Liver (tissue), 9 donors: ENCODE measurements around the gene GOLGA5. TPM values are rescaled to one million over a fixed set of nuclear protein-coding genes. Genes with fewer than 3 reads are reported as not detected.

ENCODE experiments used
- DNase-seq: peaks from one replicate; pipeline ENCODE4 v3.0.0-alpha.2; 2017; ENCODE audit warnings: low spot score
- H3K27ac ChIP-seq, 2 donors: one replicate each; pipeline ENCODE4 v1.7.0; 2013; ENCODE audit warnings: inconsistent platforms in 2 of 2, low read length in 2 of 2, control low read depth in 1 of 2, low read depth in 1 of 2, mild to moderate bottlenecking in 1 of 2
- H3K27me3 ChIP-seq, 4 donors: one replicate each; pipeline versions ENCODE4 v1.6.1 to v1.7.0; 2013; ENCODE audit warnings: low read length in 3 of 4, inconsistent platforms in 1 of 4, mild to moderate bottlenecking in 1 of 4, moderate library complexity in 1 of 4; ENCODE audit not compliant: control insufficient read depth in 4 of 4, insufficient read depth in 4 of 4
- H3K36me3 ChIP-seq, 4 donors: one replicate each; pipeline versions ENCODE4 v1.6.1 to v1.7.0; 2013; ENCODE audit warnings: low read length in 3 of 4, mild to moderate bottlenecking in 3 of 4, low read depth in 1 of 4, moderate library complexity in 1 of 4; ENCODE audit not compliant: control insufficient read depth in 4 of 4, insufficient read depth in 3 of 4
- H3K4me1 ChIP-seq, 4 donors: one replicate each; pipeline versions ENCODE4 v1.6.1 to v1.7.0; 2013; ENCODE audit warnings: low read length in 3 of 4, mild to moderate bottlenecking in 3 of 4, moderate library complexity in 1 of 4; ENCODE audit not compliant: control insufficient read depth in 4 of 4, insufficient read depth in 4 of 4
- H3K4me3 ChIP-seq, 3 donors: one replicate each; pipeline versions ENCODE4 v1.6.1 to v1.7.0; 2013; ENCODE audit warnings: low read length in 3 of 3, control low read depth in 1 of 3, low read depth in 1 of 3, mild to moderate bottlenecking in 1 of 3
- H3K9ac ChIP-seq, 2 donors: one replicate each; pipeline ENCODE4 v1.7.0; 2013; ENCODE audit warnings: low read length in 2 of 2, mild to moderate bottlenecking in 2 of 2, moderate library complexity in 2 of 2, control low read depth in 1 of 2, low read depth in 1 of 2
- H3K9me3 ChIP-seq, 4 donors: one replicate each; pipeline versions ENCODE4 v1.6.1 to v1.7.0; 2013; ENCODE audit warnings: low read length in 3 of 4; ENCODE audit not compliant: control insufficient read depth in 4 of 4
- GABPA ChIP-seq, 2 donors: IDR thresholded peaks in 1 of 2; conservative IDR thresholded peaks in 1 of 2; 2 replicates each; pipeline ENCODE4 v1.6.1; 2016; ENCODE audit warnings: antibody characterized with exemption in 2 of 2, mild to moderate bottlenecking in 1 of 2, moderate library complexity in 1 of 2
- HNF4G ChIP-seq: IDR thresholded peaks from 2 replicates; pipeline ENCODE4 v1.6.1; 2016; ENCODE audit warnings: antibody characterized with exemption
- JUND ChIP-seq, 2 donors: IDR thresholded peaks; 2 replicates each; pipeline ENCODE4 v1.6.1; 2016; ENCODE audit warnings: antibody characterized with exemption in 2 of 2
- RXRA ChIP-seq, 2 donors: IDR thresholded peaks; 2 replicates each; pipeline ENCODE4 v1.6.1; 2017 to 2018; ENCODE audit warnings: antibody characterized with exemption in 2 of 2, mild to moderate bottlenecking in 1 of 2
- TAF1 ChIP-seq: conservative IDR thresholded peaks from 2 replicates; pipeline ENCODE4 v1.6.1; 2016; ENCODE audit warnings: antibody characterized with exemption, mild to moderate bottlenecking
- YY1 ChIP-seq: IDR thresholded peaks from 2 replicates; pipeline ENCODE4 v1.6.1; 2016; ENCODE audit warnings: antibody characterized with exemption, mild to moderate bottlenecking
- polyA plus RNA-seq, 2 donors: library from polyadenylated mRNA; stranded (reverse) in 1 of 2; unstranded in 1 of 2; fragments of 200-250 nt in 1 of 2; fragments of >200 nt in 1 of 2; fragmentation: Nextera tagmentation in 1 of 2; extraction: Ambion mirVana in 1 of 2; gene quantifications; one replicate each; pipeline versions ENCODE4 v1.2.1 to v1.2.3, GENCODE V29; 2013 to 2015
- total RNA-seq, 2 donors: library from RNA; depleted of rRNA; stranded (reverse); fragments of >200 nt; gene quantifications; one replicate each; pipeline ENCODE4 v1.2.3, GENCODE V29; 2014
- TF ChIP-seq, protein P1 (sequence below): fragments of 150-350 bp; IDR thresholded peaks from 2 replicates; pipeline ENCODE4 v1.5.1; 2017; ENCODE audit warnings: improper control_type of control experiment, low read depth, low read length; ENCODE audit not compliant: missing input control
- TF ChIP-seq, protein P2 (sequence below): IDR thresholded peaks from 2 replicates; pipeline ENCODE4 v1.6.1; 2016; ENCODE audit warnings: antibody characterized with exemption
- TF ChIP-seq, protein P3 (sequence below): IDR thresholded peaks from 2 replicates; pipeline ENCODE4 v1.6.1; 2016; ENCODE audit warnings: antibody characterized with exemption
- donor health status: healthy.
- donor health status: healthy.
- donor health status: healthy.
- donor health status: healthy.
- donor health status: healthy.

GOLGA5 gene
- total and polyA plus RNA-seq, 4 donors, result 19.2 to 39.9 (median 28.2) TPM

DNA sequence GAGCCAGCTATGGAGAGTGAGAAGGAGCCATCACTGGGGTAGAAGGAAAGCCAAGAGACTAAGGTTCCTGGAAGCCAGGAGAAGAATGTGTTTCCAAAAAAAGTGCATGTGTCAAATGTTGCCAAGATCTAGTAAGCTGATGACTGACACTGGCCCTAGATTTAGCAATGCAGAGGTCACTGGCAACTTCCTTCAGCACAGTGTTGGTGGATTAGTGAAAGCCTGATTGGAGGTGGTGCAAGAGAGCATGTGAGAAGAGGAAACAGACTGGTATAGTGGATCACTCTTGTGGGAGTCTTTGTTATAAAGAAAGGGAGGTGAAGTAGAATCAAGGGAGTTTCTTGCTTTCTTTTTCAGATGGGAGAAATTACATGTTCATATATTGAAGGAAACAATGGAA is 94.8 kb downstream of the GOLGA5 start:
- H3K4me1 ChIP-seq, result no peaks in the 10 kb centered on the region
- no peak overlapping the region for H3K9ac ChIP-seq
- H3K27me3 ChIP-seq, result no peaks in the 10 kb centered on the region
- TF ChIP-seq RXRA (IDR thresholded peaks at IDR 0.05) (no peak), GABPA (IDR thresholded peaks at IDR 0.05 in 1 of 2, conservative IDR thresholded peaks at IDR 0.05 in 1 of 2) (no peak), JUND (IDR thresholded peaks at IDR 0.05) (no peak), TAF1 (no peak), HNF4G (no peak), YY1 (no peak)
- TF ChIP-seq, protein P1, sequence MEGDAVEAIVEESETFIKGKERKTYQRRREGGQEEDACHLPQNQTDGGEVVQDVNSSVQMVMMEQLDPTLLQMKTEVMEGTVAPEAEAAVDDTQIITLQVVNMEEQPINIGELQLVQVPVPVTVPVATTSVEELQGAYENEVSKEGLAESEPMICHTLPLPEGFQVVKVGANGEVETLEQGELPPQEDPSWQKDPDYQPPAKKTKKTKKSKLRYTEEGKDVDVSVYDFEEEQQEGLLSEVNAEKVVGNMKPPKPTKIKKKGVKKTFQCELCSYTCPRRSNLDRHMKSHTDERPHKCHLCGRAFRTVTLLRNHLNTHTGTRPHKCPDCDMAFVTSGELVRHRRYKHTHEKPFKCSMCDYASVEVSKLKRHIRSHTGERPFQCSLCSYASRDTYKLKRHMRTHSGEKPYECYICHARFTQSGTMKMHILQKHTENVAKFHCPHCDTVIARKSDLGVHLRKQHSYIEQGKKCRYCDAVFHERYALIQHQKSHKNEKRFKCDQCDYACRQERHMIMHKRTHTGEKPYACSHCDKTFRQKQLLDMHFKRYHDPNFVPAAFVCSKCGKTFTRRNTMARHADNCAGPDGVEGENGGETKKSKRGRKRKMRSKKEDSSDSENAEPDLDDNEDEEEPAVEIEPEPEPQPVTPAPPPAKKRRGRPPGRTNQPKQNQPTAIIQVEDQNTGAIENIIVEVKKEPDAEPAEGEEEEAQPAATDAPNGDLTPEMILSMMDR, result no peak
- TF ChIP-seq, protein P2, sequence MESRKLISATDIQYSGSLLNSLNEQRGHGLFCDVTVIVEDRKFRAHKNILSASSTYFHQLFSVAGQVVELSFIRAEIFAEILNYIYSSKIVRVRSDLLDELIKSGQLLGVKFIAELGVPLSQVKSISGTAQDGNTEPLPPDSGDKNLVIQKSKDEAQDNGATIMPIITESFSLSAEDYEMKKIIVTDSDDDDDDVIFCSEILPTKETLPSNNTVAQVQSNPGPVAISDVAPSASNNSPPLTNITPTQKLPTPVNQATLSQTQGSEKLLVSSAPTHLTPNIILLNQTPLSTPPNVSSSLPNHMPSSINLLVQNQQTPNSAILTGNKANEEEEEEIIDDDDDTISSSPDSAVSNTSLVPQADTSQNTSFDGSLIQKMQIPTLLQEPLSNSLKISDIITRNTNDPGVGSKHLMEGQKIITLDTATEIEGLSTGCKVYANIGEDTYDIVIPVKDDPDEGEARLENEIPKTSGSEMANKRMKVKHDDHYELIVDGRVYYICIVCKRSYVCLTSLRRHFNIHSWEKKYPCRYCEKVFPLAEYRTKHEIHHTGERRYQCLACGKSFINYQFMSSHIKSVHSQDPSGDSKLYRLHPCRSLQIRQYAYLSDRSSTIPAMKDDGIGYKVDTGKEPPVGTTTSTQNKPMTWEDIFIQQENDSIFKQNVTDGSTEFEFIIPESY, result no peak
- TF ChIP-seq, protein P3, sequence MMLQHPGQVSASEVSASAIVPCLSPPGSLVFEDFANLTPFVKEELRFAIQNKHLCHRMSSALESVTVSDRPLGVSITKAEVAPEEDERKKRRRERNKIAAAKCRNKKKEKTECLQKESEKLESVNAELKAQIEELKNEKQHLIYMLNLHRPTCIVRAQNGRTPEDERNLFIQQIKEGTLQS, result no peak
- H3K36me3 ChIP-seq, result no peaks in the 10 kb centered on the region
- no peak overlapping the region for H3K4me3 ChIP-seq
- no peak overlapping the region for H3K27ac ChIP-seq
- H3K9me3 ChIP-seq, result peaks cover 2 to 5% (median 4%) of the 10 kb centered on the region in 4 donors
- DNase-seq, result no peak

Other genes with a start within 250 kb of the GOLGA5 start
- gene LGMN, start 45.7 kb upstream of the GOLGA5 start, total RNA-seq, result 100 to 1,000 TPM in 1 of 2 donors, 10 to 100 TPM in 1; 60.2 to 192 TPM
- 10 to 100 TPM; 56.2 to 64.6 TPM for gene LGMN, start 45.7 kb upstream of the GOLGA5 start, polyA plus RNA-seq
- gene CHGA, start 128.8 kb downstream of the GOLGA5 start, total RNA-seq, result not detected
- under 1 TPM in 1 of 2 donors, not detected in 1; 0.05 TPM for gene CHGA, start 128.8 kb downstream of the GOLGA5 start, polyA plus RNA-seq